Hepatocyte (in vitro differentiated cells): ENCODE measurements around the gene IPP. TPM values are rescaled to one million over a fixed set of nuclear protein-coding genes. Genes with fewer than 3 reads are reported as not detected.
A peak's percentile ranks its signal among the peaks of the same experiment; 100 is the strongest.

ENCODE experiments used
- DNase-seq: peaks from one replicate; pipeline ENCODE4 v3.0.0-alpha.2; 2016; ENCODE audit warnings: low spot score
- H2AFZ ChIP-seq: fragments of 200-600 bp; sonication (generic); 2 replicates; pipeline ENCODE4 v1.6.0; 2016; ENCODE audit warnings: antibody characterized with exemption, mild to moderate bottlenecking
- H3K27ac ChIP-seq: fragments of 200-600 bp; sonication (generic); 2 replicates; pipeline ENCODE4 v1.5.1; 2016; ENCODE audit warnings: mild to moderate bottlenecking
- H3K27me3 ChIP-seq: fragments of 200-600 bp; sonication (generic); 2 replicates; pipeline ENCODE4 v1.6.1; 2016
- H3K36me3 ChIP-seq: fragments of 200-600 bp; sonication (generic); replicated peaks from 2 replicates; pipeline ENCODE4 v1.5.1; 2016; ENCODE audit warnings: low read depth; ENCODE audit not compliant: insufficient read depth
- H3K4me1 ChIP-seq: fragments of 200-600 bp; sonication (generic); 2 replicates; pipeline ENCODE4 v1.5.1; 2016; ENCODE audit warnings: mild to moderate bottlenecking, moderate library complexity; ENCODE audit not compliant: insufficient read depth
- H3K4me2 ChIP-seq: fragments of 200-600 bp; sonication (generic); 2 replicates; pipeline ENCODE4 v1.6.0; 2016
- H3K4me3 ChIP-seq: fragments of 200-600 bp; sonication (generic); 2 replicates; pipeline ENCODE4 v1.5.1; 2016; ENCODE audit warnings: mild to moderate bottlenecking
- H3K79me2 ChIP-seq: fragments of 200-600 bp; sonication (generic); 2 replicates; pipeline ENCODE4 v1.6.0; 2017; ENCODE audit warnings: mild to moderate bottlenecking
- H3K9me2 ChIP-seq: fragments of 200-600 bp; sonication (generic); replicated peaks from 2 replicates; pipeline ENCODE4 v1.6.0; 2017; ENCODE audit warnings: mild to moderate bottlenecking; ENCODE audit not compliant: insufficient read depth
- H3K9me3 ChIP-seq: fragments of 200-600 bp; sonication (generic); 2 replicates; pipeline ENCODE4 v1.5.1; 2016; ENCODE audit warnings: low read depth, mild to moderate bottlenecking
- H4K20me1 ChIP-seq: fragments of 200-600 bp; sonication (generic); 2 replicates; pipeline ENCODE4 v1.6.0; 2016; ENCODE audit warnings: mild to moderate bottlenecking; ENCODE audit not compliant: insufficient read depth, poor library complexity, severe bottlenecking
- EZH2 ChIP-seq: fragments of 200-600 bp; sonication (generic); IDR thresholded peaks from 2 replicates; pipeline ENCODE4 v1.6.1; 2016; ENCODE audit warnings: antibody characterized with exemption, mild to moderate bottlenecking, borderline replicate concordance
- EZH2phosphoT487 ChIP-seq: fragments of 200-600 bp; sonication (generic); IDR thresholded peaks from one replicate; pipeline ENCODE4 v1.6.1; 2018; ENCODE audit warnings: antibody characterized with exemption, mild to moderate bottlenecking, low read depth, moderate library complexity; ENCODE audit not compliant: unreplicated experiment, severe bottlenecking
- WGBS: methylation state at CpG from one replicate; pipeline ENCODE4 v1.1.6; 2016; ENCODE audit warnings: low lambda C conversion rate; ENCODE audit errors: missing lambda C conversion rate; 5-methylcytosine and 5-hydroxymethylcytosine counted together
- polyA plus RNA-seq: library from polyadenylated mRNA; unstranded; fragments of >200 nt; fragmentation: Nextera tagmentation; extraction: Ambion mirVana; gene quantifications from 2 replicates; pipeline ENCODE4 v1.2.1, GENCODE V29; 2016
- total RNA-seq: library from RNA; depleted of rRNA; stranded (reverse); fragments of >200 nt; gene quantifications from 2 replicates; pipeline ENCODE4 v1.2.3, GENCODE V29; 2014
- TF ChIP-seq, protein P1 (sequence below): fragments of 200-600 bp; sonication (generic); IDR thresholded peaks from 2 replicates; pipeline ENCODE4 v1.5.1; 2016; ENCODE audit warnings: antibody characterized with exemption, mild to moderate bottlenecking; ENCODE audit not compliant: poor library complexity

Gene IPP
- total and polyA plus RNA-seq, 2 experiments from 2014 or later, result 10.0 to 15.3 TPM

DNA sequence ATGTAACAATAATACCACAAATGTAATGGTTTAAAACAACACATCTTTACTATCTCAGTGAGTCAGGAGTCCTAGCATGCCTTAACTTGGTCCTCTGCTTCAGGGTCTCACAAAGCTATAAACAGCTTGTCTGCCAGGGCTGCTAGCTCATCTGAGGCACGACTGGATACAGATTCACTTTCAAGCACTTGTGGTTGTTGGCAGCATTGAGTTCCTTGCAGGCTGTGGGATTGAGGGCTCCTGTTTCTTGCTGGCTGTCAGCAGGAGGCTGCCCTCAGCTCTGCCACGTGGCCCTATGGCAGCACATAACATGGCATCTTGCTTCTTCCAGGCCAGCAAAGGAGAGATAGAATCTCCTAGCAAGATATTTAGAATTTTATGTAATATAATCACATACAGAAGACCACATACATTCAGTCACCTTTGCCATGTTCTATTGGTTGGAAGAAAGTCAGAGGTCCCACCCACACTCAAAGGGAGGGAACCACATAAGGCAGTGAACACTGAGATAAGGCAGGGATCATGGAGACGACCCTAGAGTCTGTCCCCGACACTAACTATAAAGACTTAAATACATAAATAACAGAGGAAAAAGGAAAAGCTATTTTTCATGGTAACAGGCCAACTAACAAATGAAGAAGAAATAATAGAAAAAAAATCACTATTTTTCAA is 18.9 kb upstream of the IPP start:
- TF ChIP-seq EZH2 (no peak), EZH2phosphoT487 (no peak)
- TF ChIP-seq, protein P1, sequence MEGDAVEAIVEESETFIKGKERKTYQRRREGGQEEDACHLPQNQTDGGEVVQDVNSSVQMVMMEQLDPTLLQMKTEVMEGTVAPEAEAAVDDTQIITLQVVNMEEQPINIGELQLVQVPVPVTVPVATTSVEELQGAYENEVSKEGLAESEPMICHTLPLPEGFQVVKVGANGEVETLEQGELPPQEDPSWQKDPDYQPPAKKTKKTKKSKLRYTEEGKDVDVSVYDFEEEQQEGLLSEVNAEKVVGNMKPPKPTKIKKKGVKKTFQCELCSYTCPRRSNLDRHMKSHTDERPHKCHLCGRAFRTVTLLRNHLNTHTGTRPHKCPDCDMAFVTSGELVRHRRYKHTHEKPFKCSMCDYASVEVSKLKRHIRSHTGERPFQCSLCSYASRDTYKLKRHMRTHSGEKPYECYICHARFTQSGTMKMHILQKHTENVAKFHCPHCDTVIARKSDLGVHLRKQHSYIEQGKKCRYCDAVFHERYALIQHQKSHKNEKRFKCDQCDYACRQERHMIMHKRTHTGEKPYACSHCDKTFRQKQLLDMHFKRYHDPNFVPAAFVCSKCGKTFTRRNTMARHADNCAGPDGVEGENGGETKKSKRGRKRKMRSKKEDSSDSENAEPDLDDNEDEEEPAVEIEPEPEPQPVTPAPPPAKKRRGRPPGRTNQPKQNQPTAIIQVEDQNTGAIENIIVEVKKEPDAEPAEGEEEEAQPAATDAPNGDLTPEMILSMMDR, result no peak
- WGBS, result 39% methylated on average over 4 of the region's 4 CpGs
- Histone ChIP-seq H3K79me2 (no peaks in the 10 kb centered on the region), H3K36me3 (no peaks in the 10 kb centered on the region), H2AFZ (peak overlapping the region; percentile 21), H3K4me3 (no peak overlapping the region), H3K27me3 (no peaks in the 10 kb centered on the region), H3K9me2 (no peaks in the 10 kb centered on the region), H3K4me2 (no peak overlapping the region), H3K4me1 (no peaks in the 10 kb centered on the region), H3K9me3 (no peaks in the 10 kb centered on the region), H3K27ac (no peak overlapping the region), H4K20me1 (no peaks in the 10 kb centered on the region)
- no peak for DNase-seq

DNA sequence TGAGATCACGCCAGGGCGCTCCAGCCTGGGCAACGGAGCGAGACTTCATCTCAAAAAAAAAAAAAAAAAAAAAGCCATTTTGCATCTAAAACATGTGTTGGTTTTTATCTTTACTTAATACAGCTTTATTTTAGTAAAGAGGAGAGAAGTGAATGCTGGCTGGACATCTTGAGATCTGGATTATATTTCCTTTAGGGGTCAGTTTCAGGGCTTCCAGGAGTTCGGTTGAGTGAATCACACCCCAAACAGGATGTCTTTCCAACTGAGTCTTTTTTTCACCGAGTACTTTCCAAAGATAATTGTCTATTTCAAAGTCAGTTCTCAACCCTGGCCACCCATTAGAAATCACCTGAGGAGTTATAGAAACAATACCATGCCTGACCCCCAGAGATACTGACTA is 16.6 kb upstream of the IPP start:
- Histone ChIP-seq H3K9me3 (no peaks in the 10 kb centered on the region), H3K4me2 (no peak overlapping the region)

DNA sequence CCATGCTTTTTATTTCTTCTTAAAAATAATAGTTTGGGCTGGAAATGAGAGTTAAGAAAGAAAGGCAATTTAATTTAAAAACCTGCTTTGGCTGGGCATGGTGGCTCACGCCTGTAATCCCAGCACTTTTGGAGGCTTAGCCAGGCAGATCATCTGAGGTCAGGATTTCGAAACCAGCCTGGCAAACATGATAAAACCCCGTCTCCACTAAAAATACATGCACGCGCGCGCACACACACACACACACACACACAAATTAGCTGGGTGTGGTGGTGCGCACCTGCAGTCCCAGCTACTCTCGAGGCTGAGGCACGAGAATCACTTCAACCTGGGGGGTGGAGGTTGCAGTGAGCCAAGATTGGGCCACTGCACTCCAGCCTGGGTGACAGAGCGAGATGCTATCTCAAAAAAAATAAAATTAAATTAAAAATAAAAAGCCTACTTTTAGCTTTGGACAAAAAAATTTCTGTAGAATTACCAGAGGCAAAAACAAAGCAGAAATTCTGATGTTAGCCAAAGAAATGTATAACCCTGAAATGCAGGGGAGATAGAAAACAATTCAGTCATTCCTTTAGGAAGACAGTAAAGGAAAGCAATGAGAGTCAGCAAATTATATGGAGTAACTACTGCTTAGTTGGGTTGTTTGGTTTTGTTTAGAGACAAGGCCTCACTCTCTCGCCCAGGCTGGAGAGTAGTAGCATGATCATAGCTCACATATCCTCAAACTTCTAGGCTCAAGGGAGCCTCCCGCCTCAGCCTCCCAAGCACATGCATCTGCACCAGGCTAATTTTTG is 15.7 kb upstream of the IPP start:
- Histone ChIP-seq H3K79me2 (no peaks in the 10 kb centered on the region), H3K27me3 (no peaks in the 10 kb centered on the region), H4K20me1 (no peaks in the 10 kb centered on the region), H3K9me2 (no peaks in the 10 kb centered on the region), H2AFZ (no peak overlapping the region), H3K36me3 (no peaks in the 10 kb centered on the region), H3K9me3 (no peaks in the 10 kb centered on the region), H3K4me1 (no peaks in the 10 kb centered on the region), H3K27ac (no peak overlapping the region), H3K4me2 (no peak overlapping the region), H3K4me3 (no peak overlapping the region)
- TF ChIP-seq EZH2phosphoT487 (no peak), EZH2 (no peak)
- TF ChIP-seq, protein P1, result no peak
- 87% methylated on average over 13 of the region's 13 CpGs for WGBS
- DNase-seq, result no peak

More for the DNA sequence above, 16.6 kb upstream of the IPP start:
- H3K79me2 ChIP-seq, result no peaks in the 10 kb centered on the region
- no peak overlapping the region for H3K4me3 ChIP-seq
- TF ChIP-seq, protein P1, result no peak
- no peak for TF ChIP-seq EZH2
- TF ChIP-seq EZH2phosphoT487, result no peak
- no peaks in the 10 kb centered on the region for H3K36me3 ChIP-seq
- 74% methylated on average over 6 of the region's 6 CpGs for WGBS
- no peaks in the 10 kb centered on the region for H4K20me1 ChIP-seq
- H2AFZ ChIP-seq, result no peak overlapping the region
- H3K4me1 ChIP-seq, result no peaks in the 10 kb centered on the region
- H3K27me3 ChIP-seq, result no peaks in the 10 kb centered on the region
- DNase-seq, result no peak
- no peak overlapping the region for H3K27ac ChIP-seq
- H3K9me2 ChIP-seq, result no peaks in the 10 kb centered on the region
